T-helper 2 cell (primary cell): Measurements from ENCODE around the gene SULT6B1.
"Not testable (repeated sequence)": the region's sequence is repeated elsewhere in the genome, so short reads cannot be mapped to it uniquely, and the experiment has no call there.

ENCODE experiments used
- DNase-seq, 5 experiments: peaks; one replicate each; pipeline versions ENCODE4 v3.0.0 to v3.0.0-alpha.2; 2012 to 2022
- total RNA-seq, 2 donors: gene quantifications; one replicate each; lab custom pipeline; 2026; lab: John Stamatoyannopoulos, UW

SULT6B1 gene
- 0 to 0.13 reads per million in 2 donors for total RNA-seq

- DNase-seq = no peak
These were observed at the start of gene SULT6B1 for GRCh38 chr2:37188570-37188969. Gene SULT6B1 (minus strand): TSS chr2:37188670. CDS start chr2:37188640, 30 bp downstream.

GRCh38 chr2:37232131-37232933 is 43.9 kb upstream of the SULT6B1 start:
- no peak for DNase-seq

- DNase-seq = peak; percentile 56 to 93 (median 84)
These were observed 43.0 kb upstream of the SULT6B1 start, which contains the start of the genes CEBPZ and NDUFAF7 for GRCh38 chr2:37231241-37232130. Gene CEBPZ (minus strand): TSS chr2:37231596. CDS start chr2:37231567, 29 bp downstream. Gene NDUFAF7 (plus strand): TSS chr2:37231658. CDS start chr2:37231706, 48 bp downstream.

GRCh38 chr2:37230581-37230980 is 42.1 kb upstream of the SULT6B1 start:
- DNase-seq = no peak

GRCh38 chr2:37228788-37229187 is 40.3 kb upstream of the SULT6B1 start:
- no peak for DNase-seq

- DNase-seq = no peak
These were observed 38.4 kb upstream of the SULT6B1 start for GRCh38 chr2:37226863-37227262.

GRCh38 chr2:37225129-37225528 is 36.7 kb upstream of the SULT6B1 start:
- DNase-seq = not testable (repeated sequence)

- no peak for DNase-seq
These were observed 35.6 kb upstream of the SULT6B1 start for GRCh38 chr2:37224063-37224462.

- DNase-seq = no peak
These were observed 34.7 kb upstream of the SULT6B1 start for GRCh38 chr2:37223131-37223530.

- no peak for DNase-seq
These were observed 30.6 kb upstream of the SULT6B1 start for GRCh38 chr2:37219046-37219445.

GRCh38 chr2:37215250-37215649 is 26.8 kb upstream of the SULT6B1 start:
- no peak for DNase-seq

GRCh38 chr2:37211939-37212338 is 23.5 kb upstream of the SULT6B1 start:
- DNase-seq = no peak

- no peak for DNase-seq
These were observed 22.7 kb upstream of the SULT6B1 start for GRCh38 chr2:37211212-37211611.

- DNase-seq = not testable (repeated sequence)
These were observed 18.3 kb upstream of the SULT6B1 start for GRCh38 chr2:37206760-37207159.

GRCh38 chr2:37205689-37206341 is 17.3 kb upstream of the SULT6B1 start:
- DNase-seq = no peak

- DNase-seq = not testable (repeated sequence)
These were observed 16.7 kb upstream of the SULT6B1 start for GRCh38 chr2:37205071-37205661.

- DNase-seq = no peak
These were observed 15.2 kb upstream of the SULT6B1 start for GRCh38 chr2:37203708-37204107.

- DNase-seq = peak in 1 of 5 experiments; percentile 57
These were observed 13.3 kb upstream of the SULT6B1 start for GRCh38 chr2:37201766-37202165.

GRCh38 chr2:37201208-37201607 is 12.7 kb upstream of the SULT6B1 start:
- DNase-seq = peak in 1 of 5 experiments; percentile 24

- DNase-seq = no peak
These were observed 10.2 kb upstream of the SULT6B1 start for GRCh38 chr2:37198681-37199065.

GRCh38 chr2:37196320-37197195 is 8.1 kb upstream of the SULT6B1 start, which contains the start of gene CEBPZOS:
Gene CEBPZOS (plus strand): TSS chr2:37196496. CDS start chr2:37199705, 3,209 bp downstream.
- DNase-seq = peak; percentile 80 to 87 (median 85)
